NCI-H2196 (cell line): ENCODE results near the gene RGS8.

Source experiments
- DNase-seq: peaks from one replicate; lab custom pipeline; 2025; ENCODE audit not compliant: unreplicated experiment; lab: John Stamatoyannopoulos, UW

RGS8 gene

DNA sequence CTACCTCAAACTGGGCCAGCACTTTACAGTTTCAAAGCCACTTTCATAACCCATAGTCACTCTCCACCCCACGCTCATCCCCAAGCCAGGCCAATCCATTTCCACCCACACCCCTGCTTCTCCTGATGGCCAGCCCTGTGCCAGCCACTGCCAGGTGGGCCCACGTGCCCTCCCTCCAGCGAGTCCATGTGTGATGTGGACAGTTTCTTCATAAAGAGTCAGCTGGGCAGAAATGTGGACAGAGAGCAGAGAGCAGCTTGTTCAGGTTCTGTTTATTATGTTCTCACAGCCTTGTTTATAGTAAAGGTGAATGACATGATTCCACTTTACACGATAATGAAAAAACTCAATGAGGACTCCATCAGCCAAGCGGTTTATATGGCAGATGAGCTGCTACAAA is 42.8 kb downstream of the RGS8 start:
- no peak for DNase-seq

DNA sequence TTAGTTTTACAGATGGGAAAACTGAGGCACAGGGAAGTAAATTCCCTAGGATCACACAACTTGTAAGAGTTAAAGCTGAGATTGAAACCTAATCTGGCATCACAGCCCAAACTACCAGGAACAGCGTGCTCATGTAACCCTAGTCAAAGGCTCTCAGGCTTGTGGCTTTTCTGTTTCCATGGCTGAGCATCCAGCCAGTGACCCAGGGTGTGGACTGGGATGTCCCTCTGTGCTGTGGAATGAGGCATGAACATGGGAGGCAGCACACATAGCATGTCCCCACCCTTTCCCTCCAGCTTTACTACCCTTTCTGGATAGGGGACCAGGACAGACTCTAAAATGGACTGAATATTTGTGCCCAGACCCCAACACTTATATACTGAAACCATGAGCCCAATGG is 45.1 kb downstream of the RGS8 start:
- no peak for DNase-seq

DNA sequence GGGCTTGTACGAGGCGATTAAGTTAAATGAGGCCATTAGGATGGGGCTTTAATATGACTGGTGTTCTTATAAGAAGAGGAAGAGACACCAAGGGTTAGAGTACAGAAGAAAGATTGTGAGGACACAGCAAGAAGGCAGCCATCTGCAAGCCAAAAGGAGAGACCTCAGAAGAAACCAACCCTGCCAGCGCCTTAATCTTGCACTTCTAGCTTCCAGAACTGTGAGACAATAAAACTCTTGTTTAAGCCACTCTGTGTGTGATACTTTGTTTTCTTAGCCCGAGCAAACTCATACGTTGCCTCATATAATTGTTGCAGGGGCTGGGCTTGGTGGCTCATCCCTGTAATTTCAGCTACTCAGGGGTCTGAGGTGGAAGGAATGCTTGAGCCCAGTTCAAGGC is 46.6 kb downstream of the RGS8 start:
- DNase-seq, result no peak

DNA sequence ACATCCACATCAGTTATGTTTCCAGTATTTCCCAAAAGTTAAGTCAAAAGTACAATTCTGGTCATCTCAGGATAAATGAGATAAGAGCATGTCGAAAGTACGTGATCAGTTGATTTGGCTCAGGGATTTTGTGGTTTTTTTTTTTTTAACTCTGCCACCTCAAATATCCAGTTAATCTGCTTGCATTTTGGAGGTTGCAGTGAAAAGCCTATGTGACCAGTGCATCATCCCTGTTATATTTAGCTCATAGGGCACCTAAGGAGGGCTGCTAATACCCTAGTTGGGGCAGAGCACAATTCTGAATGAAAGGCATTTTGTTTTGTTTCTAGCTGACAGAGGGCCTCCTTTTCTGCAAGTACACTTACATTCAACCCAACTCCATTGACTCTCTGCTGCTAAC is 48.5 kb downstream of the RGS8 start:
- no peak for DNase-seq
